ENCODE data around the gene NEGR1.

- TF ChIP-seq, protein P1, sequence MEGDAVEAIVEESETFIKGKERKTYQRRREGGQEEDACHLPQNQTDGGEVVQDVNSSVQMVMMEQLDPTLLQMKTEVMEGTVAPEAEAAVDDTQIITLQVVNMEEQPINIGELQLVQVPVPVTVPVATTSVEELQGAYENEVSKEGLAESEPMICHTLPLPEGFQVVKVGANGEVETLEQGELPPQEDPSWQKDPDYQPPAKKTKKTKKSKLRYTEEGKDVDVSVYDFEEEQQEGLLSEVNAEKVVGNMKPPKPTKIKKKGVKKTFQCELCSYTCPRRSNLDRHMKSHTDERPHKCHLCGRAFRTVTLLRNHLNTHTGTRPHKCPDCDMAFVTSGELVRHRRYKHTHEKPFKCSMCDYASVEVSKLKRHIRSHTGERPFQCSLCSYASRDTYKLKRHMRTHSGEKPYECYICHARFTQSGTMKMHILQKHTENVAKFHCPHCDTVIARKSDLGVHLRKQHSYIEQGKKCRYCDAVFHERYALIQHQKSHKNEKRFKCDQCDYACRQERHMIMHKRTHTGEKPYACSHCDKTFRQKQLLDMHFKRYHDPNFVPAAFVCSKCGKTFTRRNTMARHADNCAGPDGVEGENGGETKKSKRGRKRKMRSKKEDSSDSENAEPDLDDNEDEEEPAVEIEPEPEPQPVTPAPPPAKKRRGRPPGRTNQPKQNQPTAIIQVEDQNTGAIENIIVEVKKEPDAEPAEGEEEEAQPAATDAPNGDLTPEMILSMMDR (conservative IDR thresholded peaks at IDR 0.05; ENCODE audit: low read depth in 2 of 2) = no peak
- TF ChIP-seq CREB1 (CRISPR knock-in tag; IDR thresholded peaks at IDR 0.05; ENCODE audit: low read depth) (no peak), ZNF462 (CRISPR knock-in tag; IDR thresholded peaks at IDR 0.05) (no peak), REST (IDR thresholded peaks at IDR 0.05; ENCODE audit: unreplicated experiment) (no peak), EZH2 (IDR thresholded peaks at IDR 0.05; ENCODE audit: low read depth, unreplicated experiment) (no peak), EZH2phosphoT487 (IDR thresholded peaks at IDR 0.05; ENCODE audit: unreplicated experiment) (no peak)
Measured at GRCh38 chr1:72224506-72224905, 57.8 kb downstream of the NEGR1 start.

Measured in GM23338 (cell line).